GM18505 (cell line): ENCODE results near the gene C1QTNF12.
"Not testable (repeated sequence)": the region's sequence is repeated elsewhere in the genome, so short reads cannot be mapped to it uniquely, and the experiment has no call there.

Experiments used
- ATAC-seq: cut with Tn5 transposase; IDR thresholded peaks from one replicate; pipeline ENCODE4 v1.9.1; 2021; ENCODE audit not compliant: unreplicated experiment
- POLR2A ChIP-seq: IDR thresholded peaks from 4 replicates; pipeline ENCODE4 v1.6.1; 2011; ENCODE audit warnings: borderline replicate concordance; ENCODE audit not compliant: insufficient read depth, insufficient read length; ENCODE audit errors: extremely low read depth

The C1QTNF12 gene

DNA sequence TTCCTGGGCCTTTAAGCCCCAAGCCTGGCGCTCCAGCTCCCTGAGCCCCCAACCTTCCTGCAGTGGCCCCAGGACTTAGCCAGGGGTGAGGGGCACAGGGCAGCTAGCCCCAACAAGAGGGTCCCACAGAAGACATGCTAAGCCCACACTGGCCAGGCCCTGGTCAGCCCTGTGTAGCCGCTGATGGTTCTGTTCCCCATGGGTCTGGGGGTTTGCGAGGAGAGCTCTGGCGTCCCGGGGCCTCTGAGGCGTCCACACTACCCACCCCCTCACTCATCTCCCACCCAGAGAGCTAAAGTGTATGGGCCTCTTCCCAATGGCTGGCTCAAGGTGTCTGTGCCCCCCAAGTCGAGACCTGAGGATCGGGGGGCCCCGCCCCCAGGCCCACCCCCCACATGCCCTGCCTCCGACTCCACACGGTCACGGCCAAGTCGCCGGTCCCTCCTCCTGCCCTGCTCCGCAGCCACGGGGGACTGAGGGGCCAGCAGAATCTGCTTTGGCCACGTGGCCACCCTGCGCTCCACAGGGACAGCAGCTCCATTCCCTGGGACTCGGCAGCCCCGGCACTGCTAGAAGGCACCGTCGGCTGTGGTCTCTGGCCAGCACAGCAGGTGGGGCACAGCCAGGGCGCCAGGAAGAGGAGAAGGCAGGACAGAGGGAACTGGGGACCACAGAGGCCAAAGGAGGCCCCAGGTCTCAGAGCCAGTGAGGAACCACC lies 47.9 kb downstream of the C1QTNF12 start:
- no peak for ATAC-seq
- no peak for TF ChIP-seq POLR2A

- TF ChIP-seq POLR2A = no peak
- ATAC-seq = no peak
Measured at GRCh38 chr1:1197551-1198422, 48.7 kb downstream of the C1QTNF12 start.

DNA sequence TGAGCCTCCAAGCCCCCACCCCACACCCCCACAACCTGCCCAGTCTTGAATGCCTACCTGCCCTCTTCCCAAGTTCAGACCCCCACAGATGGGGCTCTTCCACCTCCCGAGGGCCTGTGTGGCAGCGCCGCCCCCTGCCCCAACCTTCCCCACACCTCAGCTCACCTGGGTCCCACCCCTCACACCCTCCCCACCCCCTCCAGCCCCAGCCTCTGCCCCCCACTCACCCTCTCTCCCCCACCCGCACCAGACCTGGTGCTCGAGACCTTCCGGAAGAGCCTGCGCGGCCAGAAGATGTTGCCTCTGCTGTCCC lies 49.4 kb downstream of the C1QTNF12 start:
- no peak for TF ChIP-seq POLR2A
- no peak for ATAC-seq

DNA sequence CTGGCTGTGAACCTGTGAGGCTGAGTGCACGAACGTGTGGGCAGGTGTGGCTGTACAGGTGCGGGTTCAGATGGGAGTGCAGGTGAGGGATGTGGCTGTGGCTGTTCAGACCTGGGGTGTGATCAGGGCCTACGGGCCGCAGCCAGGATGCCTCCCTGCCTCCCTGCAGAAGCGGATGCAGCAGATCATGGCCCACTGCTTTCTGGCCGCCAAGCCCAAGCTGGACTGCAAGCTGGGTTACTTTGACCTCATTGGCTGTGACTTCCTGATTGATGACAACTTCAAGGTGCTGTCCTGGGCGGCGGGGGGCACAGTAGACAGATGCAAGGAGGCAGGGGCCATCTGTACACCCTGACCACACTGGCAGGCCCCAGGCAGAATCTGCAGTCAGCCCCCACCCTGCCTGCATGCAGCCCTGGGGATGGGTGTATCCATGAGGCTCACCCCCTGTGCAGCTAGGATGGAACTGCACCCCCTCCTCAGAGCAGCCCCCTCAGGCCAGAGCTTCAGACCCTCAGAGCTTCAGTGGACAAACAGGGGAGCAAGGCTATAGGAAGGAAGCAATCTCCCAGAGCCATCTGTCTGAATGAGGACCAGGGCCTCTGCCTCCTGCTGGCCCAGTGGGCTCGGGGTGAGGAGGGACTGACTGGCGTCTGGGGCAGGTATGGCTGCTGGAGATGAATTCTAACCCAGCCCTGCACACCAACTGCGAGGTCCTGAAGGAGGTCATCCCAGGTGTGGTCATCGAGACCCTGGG lies 49.9 kb downstream of the C1QTNF12 start:
- TF ChIP-seq POLR2A = no peak
- no peak for ATAC-seq

GRCh38 chr1:1195726-1196125 lies 50.8 kb downstream of the C1QTNF12 start:
- ATAC-seq = not testable (repeated sequence)

DNA sequence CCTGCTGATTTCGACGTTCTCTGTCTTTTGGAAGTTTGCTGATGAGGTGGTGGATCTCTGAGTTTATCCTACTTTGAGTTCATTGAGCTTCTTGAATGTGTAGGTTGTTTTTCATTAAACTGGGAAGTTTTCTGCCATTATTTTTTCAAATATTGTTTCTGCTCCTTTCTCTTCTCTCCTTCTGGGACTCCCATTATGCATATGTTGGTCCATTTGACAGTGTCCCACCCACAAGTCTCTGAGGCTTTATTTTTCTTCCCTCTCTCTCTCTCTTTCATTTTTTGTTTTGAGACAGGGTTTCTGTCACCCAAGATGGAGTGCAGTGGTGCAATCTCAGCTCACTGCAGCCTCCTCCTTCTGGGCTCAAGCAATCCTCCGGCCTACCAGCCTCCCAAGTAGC lies 51.8 kb downstream of the C1QTNF12 start:
- TF ChIP-seq POLR2A = no peak
- no peak for ATAC-seq
